OCI-M2 (cell line): ENCODE measurements around the gene MAGEA2.
"Not testable (repeated sequence)": the region's sequence is repeated elsewhere in the genome, so short reads cannot be mapped to it uniquely, and the experiment has no call there.

Source experiments
- DNase-seq: peaks from one replicate; lab custom pipeline; 2025; ENCODE audit not compliant: unreplicated experiment; lab: John Stamatoyannopoulos, UW

Gene MAGEA2

DNA sequence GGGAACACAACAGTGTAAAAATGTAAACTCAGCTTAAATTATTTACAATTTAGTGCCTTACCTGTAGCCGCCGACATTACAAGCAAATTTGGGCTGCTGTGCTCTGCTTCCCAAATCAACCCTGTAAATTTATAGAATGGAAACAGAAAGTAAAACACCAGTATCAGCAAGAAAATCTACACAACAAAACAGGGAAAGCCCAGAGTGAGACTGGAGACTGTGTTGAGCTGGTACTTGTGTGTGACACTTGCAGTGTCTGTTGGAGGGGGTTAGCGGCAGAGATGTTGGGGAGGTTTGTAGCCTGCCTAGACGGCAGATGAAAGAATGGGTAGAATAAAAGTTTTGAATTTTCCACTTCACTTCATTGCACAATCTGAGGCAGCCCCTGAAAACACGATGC is 40.4 kb downstream of the MAGEA2 start:
- not testable (repeated sequence) for DNase-seq

DNA sequence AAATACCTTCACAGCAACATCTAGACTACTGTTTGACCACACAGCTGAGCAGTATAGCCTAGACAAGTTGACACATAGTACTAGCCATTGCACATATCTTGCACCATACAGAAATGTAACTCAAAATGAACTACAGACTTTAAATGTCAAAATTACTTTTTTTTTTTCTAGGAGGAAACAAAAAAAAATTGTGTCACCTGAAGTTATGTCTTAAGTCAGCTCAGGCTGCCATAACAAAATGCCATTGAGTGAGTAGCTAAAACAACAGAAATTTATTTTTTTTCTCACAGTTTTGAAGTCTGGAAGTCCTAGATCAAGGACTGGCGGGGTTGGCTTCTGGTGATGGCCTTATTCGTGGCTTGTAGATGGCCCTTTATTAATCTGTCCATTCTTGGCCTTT is 44.5 kb downstream of the MAGEA2 start, which contains the start of gene CSAG2:
Gene CSAG2 (minus strand): TSS at position 101 of the 400 bp plus-strand sequence. CDS start 161 bp downstream, outside the sequence.
- DNase-seq: not testable (repeated sequence)

DNA sequence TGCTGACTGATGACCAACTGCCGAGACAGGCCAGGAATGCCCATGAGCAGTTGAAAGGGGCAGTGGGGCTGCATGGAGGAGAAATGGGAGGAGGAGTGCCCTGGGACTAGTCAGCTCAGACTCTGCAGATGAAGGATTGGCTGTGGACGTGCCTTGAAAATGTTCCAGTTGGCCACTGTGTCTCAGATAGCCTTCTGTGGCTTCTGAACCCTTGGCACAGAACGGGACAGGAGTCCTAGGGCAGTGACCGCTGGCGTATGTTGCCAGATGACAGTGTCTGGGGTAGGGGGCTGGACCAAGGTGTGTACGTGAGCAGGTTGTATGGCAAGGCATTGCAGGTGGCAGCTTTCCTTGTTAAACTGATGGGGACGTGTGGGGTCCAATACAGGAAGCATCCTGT is 47.1 kb downstream of the MAGEA2 start:
- DNase-seq: not testable (repeated sequence)

DNA sequence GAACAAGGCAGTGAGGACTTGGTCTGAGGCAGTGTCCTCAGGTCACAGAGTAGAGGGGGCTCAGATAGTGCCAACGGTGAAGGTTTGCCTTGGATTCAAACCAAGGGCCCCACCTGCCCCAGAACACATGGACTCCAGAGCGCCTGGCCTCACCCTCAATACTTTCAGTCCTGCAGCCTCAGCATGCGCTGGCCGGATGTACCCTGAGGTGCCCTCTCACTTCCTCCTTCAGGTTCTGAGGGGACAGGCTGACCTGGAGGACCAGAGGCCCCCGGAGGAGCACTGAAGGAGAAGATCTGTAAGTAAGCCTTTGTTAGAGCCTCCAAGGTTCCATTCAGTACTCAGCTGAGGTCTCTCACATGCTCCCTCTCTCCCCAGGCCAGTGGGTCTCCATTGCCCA is 53.3 kb downstream of the MAGEA2 start:
- DNase-seq: not testable (repeated sequence)
